HG03025 (cell line): Measurements from ENCODE around the gene KPNA6.
A peak's percentile ranks its signal among the peaks of the same experiment; 100 is the strongest.
"Not testable (repeated sequence)": the region's sequence is repeated elsewhere in the genome, so short reads cannot be mapped to it uniquely, and the experiment has no call there.

ENCODE experiments used
- ATAC-seq: cut with Tn5 transposase; IDR thresholded peaks from one replicate; pipeline ENCODE4 v1.9.1; 2021; ENCODE audit warnings: mild to moderate bottlenecking, moderate library complexity; ENCODE audit not compliant: unreplicated experiment, low FRiP score

Gene KPNA6

DNA sequence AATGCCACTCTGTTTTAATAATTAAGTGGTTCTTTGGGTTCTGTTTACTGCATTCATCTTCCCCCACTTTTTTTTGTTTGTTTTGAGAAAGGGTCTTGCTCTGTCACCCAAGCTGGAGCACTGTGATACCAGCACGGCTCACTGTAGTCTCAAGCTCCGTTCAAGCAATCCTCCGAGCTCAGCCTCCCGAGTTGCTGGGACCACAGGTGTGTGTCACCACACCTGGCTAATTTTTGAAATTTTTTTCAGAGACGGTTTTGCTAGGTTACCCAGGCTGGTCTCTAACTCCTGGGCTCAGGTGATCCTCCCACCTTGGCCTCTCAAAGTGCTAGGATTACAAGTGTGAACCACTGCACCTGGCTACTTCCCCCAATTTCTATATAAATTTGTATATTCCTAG lies 29.3 kb downstream of the KPNA6 start:
- no peak for ATAC-seq

DNA sequence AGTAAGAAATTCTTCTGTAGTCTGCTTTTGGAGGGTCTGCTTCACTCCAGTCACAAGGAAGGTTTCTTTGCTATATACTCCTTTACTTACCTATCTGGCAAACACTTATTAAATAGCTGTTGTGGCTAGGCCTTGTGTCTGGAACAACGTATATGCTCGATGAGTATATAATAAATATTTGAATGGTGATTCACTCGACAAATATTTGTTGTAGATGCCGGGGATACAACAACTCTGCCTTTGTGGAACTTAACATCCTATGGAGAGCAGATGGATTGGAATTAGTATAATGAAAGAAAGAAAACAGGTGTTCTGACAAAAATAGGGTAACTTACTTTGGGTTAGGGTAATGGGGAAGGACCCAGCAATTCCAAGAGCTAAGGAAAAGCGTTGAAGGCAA lies 31.1 kb downstream of the KPNA6 start:
- ATAC-seq, result no peak

DNA sequence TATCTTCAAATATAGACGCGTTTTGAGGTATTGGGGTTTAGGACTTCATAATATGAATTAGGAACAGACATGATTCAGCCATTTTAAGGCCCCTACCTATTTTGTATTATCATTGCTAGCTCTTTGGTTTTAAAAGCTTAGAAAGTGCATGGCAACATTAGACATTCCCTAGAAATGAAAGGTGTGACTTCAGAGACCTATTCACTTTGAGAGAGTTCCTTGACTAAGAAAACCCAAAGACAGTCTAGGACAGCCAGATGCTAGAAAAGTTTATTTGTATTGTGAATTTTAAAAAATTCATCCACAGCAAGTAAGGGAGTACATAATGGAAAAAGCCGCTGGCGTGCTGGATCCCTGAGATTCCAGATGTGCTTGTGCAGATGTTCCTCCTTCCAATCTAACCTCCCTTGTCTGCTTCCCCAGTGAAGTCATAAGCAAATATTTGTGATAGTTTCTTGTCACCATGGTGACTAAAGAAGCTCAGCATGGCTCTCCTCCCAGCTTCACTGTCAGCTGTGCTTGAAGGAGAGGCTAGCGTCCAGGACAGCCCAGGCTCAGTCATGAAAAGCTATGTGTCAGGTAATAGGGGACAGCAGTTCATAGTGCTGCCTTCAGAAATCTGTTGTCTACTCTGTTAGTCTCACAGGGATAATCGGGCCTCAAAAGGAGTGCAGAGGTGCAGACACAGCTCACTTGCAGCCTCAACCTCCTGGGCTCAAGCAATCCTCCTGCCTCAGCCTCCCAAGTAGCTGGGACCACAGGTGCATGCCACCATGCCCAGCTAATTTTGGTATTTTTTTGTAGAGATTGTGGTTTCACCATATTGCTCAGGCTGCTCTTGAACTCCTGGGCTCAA lies 34.8 kb downstream of the KPNA6 start:
- ATAC-seq, result no peak

DNA sequence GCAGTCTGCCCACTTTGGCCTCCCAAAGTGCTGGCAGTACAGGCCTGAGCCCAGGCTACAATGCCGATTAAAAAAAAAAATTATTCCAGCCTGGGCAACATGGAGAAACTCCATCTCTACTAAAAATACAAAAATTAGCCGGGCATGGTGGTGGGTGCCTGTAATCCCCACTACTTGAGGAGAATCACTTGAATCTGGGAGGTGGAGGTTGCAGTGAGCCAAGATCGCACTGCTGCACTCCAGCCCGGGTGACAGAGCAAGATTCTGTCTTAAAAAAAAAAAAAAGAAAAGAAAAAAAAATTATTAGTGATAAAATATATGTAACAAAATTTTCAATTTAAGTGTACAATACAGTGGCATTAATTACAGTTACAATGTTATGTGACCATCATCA lies 35.4 kb downstream of the KPNA6 start:
- not testable (repeated sequence) for ATAC-seq

DNA sequence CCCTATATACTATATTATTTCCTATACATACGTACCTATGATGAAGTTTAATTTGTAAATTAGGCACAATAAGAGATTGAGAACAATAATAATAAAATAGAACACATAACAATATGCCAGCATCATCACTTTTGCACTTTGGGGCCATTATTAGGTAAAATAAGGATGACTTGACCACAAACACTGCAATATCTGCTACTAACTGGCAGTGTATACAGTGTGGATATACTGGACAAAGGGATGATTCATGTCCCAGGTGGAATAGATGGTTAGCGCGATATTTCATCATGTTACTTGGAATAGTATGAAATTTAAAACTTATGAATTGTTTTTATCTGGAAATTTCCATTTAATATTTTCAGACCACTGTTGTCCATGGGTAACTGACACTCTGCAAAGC lies 36.2 kb downstream of the KPNA6 start:
- no peak for ATAC-seq

DNA sequence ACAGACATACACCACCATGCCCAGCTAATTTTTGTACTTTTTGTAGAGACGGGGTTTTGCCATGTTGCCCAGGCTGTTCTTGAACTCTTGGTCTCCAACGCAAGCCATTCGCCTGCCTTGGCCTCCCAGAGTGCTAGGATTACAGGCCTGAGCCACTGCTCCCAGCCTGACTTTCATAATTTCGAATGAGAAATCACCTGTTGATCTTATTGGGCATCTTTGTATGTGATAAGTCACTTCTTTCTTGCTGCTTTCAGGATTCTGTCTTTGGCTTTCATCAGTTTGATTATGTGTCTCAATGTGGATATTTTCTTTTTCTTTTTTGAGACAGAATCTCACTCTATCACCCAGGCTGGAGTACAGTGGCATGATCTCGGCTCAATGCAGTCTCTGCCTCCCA lies 39.9 kb downstream of the KPNA6 start:
- not testable (repeated sequence) for ATAC-seq

DNA sequence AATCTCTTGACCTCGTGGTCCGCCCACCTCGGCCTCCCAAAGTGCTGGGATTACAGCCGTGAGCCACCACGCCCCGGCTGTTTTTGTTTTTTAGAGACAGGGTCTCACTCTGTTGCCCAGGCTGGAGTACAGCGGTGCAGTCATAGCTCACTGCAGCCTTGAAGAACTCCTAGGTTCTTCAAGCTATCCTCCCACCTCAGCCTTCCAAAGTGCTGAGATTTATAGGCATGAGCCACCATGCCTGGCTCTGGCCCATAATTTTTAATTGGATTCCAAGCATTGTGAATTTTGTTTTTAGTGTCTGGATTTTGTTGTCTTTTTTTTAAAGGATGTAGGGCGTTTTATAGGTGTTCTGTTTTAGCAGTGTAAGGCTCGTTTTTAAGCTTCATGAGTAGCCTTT lies 43.0 kb downstream of the KPNA6 start:
- no peak for ATAC-seq

DNA sequence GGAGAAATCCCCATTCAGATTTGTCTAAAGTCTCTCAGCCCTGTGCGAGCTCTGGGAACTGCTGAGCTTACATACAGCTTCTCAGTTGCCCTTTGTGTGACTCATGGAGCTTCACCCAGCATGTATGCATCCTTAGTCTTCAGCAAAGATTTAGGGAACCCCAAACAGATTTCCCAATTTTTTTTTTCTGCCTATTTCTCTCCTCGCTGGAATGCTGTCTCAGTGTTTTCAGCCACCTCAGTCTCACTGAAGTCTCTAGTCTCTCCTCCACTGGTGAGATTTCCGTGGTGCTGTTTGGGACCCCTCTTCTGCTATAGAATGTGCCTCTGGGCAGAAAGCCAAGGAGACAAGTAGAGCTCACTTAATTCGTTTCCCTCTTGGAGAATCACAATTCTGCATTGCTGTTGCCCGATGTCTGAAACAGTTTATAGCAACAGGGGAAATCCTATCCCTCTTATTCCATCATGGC lies 43.5 kb downstream of the KPNA6 start:
- ATAC-seq, result no peak

DNA sequence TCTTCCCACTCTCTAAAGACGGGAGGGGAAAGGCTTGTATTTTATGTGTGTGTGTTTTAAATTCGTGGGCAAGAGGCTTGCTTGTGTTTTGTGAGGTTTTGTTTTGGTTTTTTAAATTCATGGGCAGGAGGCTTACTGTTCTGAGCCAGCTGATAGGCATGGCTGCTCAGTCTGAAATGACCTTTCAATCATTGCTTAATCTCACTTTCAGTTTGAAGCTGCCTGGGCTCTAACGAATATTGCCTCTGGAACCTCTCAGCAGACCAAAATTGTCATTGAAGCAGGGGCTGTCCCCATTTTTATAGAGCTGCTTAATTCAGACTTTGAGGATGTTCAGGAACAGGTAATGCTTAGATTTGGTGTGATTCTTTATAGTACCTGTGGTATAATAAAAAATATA lies 51.3 kb downstream of the KPNA6 start:
- no peak for ATAC-seq

DNA sequence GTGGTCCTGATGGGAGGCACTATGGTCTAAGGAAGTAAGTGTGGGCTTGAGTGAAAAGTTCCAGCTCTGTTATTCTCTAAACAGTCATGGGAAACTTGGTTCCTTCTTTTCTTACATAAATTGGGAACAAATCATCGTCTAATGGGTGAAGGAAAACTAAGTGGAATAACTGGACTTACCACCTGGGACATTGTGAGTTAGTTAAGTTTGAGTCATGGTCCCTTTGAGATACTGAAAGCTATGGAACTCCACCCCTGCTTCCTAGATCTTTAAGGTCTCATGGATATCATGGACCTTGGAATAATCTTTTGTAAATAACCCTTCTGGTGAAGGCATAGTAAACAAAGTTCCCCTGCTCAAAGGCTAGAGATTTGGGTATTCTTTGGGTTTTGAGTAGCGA lies 55.5 kb downstream of the KPNA6 start:
- no peak for ATAC-seq

DNA sequence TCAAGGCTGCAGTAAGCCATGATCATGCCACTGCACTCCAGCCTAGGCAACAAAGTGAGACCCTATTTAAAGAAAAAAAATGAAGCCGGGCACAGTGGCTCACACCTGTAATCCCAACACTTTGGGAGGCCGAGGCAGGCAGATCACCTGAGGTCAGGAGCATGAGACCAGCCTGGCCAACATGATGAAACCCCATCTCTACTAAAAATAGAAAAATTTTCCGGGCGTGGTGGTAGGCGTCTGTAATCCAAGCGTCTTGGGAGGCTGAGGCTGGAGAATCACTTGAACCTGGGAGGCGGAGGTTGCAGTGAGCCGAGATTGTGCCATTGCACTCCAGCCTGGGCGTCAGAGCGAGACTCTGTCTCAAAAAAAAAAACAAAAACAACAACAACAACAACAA lies 57.8 kb downstream of the KPNA6 start:
- ATAC-seq, result not testable (repeated sequence)

DNA sequence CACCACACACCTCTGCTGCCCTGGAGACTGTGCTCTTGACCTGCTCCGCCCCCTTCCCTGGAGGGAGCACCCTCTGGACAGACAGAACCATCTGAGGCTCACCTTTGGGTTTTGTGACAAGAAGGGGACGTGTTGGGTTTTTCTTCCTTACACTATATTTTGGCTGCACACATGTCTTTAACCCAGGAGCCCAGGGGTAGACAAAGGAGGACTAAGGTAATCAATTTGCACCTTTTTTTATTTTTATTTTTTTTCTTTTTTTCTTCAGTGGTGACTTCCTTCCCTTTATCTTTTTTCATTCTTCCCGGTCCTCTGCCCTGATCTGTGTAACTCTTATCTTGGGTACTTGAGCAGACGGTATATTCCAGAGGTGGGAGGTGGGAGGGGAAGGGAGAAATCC lies 63.1 kb downstream of the KPNA6 start:
- no peak for ATAC-seq

DNA sequence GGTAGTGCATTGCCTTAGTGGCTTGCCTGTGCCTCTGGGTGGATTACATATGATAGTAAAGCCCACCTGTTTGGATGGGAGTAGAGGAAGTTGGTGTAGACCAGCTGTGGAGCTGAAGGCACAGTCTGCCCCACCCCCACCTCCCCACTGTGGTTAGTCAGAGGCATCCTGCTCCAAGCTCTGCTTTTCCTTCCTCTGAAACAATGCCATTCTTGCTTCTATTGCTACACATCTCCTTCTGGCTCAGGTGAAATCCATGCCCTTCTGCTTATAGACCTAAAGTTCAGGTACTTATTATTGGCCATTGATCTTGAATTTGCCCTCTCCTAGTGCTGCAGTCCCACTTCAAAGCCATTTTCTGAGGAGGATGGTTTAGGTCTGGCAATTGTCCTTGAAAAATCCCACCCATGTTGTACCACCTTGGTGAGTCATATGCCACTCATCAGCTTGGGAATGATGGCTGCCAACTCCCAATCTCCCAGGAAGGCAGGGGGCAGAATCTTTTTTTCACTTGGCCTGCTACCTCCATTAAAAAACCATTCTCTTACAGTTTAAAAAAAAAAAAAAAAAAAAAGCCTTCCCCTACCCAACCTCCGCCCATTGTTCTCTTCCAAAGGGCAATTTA lies 64.9 kb downstream of the KPNA6 start:
- ATAC-seq, result no peak

DNA sequence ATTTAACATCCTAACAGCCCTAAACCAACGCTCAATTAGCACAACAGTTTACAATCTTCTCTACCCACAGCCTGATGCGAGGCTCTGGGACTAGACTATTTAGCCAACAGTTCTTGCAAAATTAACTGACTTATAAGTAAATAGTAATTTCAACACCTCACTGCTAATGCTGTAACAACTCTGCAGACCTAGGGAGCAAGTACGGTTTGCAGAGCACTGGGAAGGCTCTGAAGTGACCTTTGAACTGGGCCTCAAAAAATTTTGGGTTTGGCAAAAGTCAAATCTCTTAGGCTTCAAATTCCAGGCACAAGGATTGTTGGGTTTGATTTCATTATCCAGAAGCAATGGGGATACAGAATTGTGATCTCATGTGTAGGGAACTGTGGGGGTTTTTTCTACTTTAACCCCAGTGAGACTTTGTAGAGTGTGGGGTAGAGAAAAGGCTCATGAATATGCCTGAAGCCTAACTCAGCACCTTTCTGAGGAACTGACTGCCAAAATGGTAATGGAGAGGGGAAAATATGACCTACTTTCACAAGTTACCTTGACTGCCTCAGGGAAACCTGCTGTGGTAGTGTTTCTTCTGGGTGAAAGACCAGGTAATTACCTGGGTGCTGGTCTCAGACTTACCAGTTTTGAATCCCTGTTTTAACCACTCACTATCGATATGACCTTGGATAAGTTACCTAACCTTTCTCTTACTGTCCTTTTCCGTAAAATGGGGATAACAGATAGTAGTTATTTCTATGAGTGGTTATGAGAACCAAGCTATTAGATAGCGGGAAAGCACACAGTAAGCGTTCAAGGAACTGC lies 70.7 kb downstream of the KPNA6 start:
- ATAC-seq, result no peak

DNA sequence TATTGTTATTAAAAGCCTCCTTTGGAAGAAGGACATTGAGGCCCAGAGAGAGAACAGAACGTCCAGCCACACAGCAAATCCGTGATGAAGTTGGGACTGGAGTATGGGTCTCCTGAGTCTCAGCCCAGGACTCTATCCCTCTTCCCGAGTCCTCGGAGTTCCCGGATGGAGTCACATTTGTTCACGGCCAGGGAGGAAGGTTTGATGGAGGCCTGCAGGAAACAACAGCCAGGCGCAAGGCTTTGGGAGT lies 71.3 kb downstream of the KPNA6 start:
- ATAC-seq, result no peak

DNA sequence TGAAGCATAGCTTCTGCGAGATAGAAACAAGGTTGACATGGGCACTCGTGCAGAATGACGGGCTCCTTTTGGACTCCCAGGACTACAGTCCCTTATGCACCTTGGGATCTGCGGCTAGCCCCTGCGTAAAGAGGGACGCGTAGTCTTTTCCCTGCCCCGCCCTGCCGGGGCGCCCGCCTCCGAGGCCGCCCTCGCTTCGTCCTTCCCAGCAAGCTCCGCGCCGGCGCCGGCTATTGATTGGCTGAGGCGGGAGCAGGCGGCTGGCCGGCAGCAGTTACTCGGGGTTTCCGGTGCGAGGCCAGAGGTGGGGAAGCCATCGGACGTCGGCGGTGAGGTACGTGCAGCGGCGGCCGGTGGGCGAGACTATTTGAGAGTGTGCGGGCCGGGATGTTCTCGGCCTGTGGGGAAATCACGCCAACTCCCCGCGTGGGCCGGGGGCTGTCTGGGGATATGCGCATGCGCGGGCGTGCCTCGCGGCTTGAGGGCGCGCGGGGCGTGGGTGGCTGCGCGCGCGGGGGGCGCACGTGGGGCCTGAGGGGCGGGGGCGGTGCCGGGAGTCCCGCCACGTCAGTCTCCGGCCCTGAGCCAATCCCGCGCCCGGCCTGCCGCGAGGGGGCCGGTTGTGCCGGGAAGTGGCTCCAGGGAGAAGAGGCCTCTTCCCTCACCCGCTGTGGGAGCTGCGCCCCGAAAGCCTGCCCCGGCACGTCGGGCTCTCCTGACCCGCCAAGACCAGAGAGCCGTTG lies 71.8 kb downstream of the KPNA6 start, which contains the start of gene TXLNA:
TSS of gene TXLNA (plus strand) at position 233 of the 743 bp plus-strand sequence. CDS start 671 bp downstream, outside the sequence.
- ATAC-seq, result peak; percentile 74

DNA sequence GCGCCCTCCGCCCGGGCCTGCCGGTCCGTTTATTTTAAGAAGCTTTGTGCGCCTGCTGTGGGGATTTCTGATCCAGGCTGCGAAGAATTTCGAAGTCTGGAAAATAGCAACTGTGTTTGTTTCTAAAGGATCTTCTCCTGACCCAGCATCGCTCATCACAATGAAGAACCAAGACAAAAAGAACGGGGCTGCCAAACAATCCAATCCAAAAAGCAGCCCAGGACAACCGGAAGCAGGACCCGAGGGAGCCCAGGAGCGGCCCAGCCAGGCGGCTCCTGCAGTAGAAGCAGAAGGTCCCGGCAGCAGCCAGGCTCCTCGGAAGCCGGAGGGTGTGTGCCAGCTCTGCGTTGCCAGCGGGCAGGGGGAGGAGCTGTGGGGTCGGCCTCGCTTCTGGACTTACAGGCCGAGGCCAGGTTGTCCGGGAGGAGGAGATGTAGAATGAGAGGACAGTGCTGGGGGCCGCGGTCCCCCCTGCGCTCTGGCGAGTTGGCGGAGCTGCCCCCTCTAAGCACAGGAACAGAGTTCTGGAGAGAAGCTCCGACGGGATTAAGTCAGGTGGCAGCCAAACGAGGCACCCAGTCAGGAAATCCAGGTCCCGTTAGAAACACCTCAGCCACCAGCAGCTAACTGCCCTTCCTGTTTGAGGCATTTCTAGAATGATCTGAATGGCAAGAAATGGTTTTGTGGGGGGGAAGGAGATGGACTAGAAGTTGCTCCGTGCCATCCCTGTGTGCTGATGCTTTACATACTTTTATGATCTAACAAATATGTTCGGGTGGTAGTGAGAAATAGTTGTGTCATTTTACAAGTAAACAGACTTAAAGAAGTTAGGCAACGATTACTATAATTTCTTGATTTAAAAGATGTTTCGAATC lies 72.6 kb downstream of the KPNA6 start:
- no peak for ATAC-seq

DNA sequence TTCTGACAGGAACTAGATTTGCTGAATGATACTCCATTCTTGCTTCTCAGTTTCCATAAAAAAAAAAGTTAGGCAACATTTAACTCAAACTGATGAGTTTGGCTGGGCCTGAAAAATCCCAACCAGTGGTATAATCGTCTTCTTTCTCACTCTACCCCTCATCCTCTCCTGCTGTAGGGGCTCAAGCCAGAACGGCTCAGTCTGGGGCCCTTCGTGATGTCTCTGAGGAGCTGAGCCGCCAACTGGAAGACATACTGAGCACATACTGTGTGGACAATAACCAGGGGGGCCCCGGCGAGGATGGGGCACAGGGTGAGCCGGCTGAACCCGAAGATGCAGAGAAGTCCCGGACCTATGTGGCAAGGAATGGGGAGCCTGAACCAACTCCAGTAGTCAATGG lies 73.2 kb downstream of the KPNA6 start:
- ATAC-seq, result no peak

DNA sequence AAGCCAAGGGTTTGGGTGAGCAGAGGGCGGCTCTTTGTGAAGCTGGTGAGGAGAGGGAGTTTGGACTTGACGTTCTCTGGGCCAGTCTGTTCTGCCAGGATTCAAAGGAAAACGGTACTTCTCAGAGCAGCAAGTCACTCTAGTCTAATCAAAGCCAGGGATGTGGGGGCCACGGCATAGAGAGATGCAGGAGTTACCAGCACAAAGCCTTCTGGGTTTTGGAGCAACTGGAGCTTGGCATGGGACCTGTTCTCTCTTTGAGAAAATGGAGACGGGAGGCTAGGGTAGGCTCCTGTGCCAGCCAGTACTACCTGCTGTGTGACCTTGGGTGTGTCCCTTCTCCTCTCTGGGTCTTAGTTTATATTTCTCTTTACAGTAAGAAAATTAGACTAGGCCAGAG lies 73.7 kb downstream of the KPNA6 start:
- ATAC-seq, result no peak

DNA sequence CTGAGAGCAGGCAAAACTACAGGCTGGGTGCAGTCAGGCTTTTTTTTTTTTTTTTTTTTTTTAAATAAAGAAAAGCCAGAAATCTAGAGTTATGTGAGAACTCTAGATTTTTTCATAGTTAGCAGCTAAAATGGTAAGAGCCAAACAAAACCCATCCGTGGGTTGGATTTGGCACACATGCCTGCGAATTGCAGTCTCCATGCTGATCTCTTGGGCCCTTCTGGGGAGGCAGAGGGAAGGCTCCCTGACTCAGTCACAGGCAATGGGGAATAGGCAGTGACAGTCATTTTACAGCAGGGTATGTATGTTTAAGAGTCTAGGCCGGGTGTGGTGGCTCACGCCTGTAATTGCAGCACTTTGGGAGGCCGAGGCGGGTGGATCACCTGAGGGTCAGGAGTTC lies 74.2 kb downstream of the KPNA6 start:
- no peak for ATAC-seq
